NT2/D1 (cell line): ENCODE data around the gene BLOC1S4.

Experiments
- SUZ12 ChIP-seq: IDR thresholded peaks from 2 replicates; pipeline ENCODE4 v1.6.1; 2011; ENCODE audit not compliant: insufficient read length, insufficient read depth; ENCODE audit errors: extremely low read depth
- YY1 ChIP-seq: IDR thresholded peaks from 2 replicates; pipeline ENCODE4 v1.6.1; 2011; ENCODE audit not compliant: insufficient read length, insufficient read depth

- TF ChIP-seq SUZ12, result no peak
- no peak for TF ChIP-seq YY1
Observed at GRCh38 chr4:6731780-6732179, 15.8 kb downstream of the BLOC1S4 start.
